Skeletal muscle satellite cell (primary cell): Measurements from ENCODE around the gene EPHA8.

Source experiments
- H3K27me3 ChIP-seq: 2 replicates; pipeline ENCODE4 v1.7.0; 2013; ENCODE audit warnings: low read length; ENCODE audit not compliant: control insufficient read depth, insufficient read depth
- H3K36me3 ChIP-seq: 2 replicates; pipeline ENCODE4 v1.7.0; 2013; ENCODE audit warnings: mild to moderate bottlenecking, control low read depth, low read length; ENCODE audit not compliant: insufficient read depth
- H3K4me1 ChIP-seq: 2 replicates; pipeline ENCODE4 v1.7.0; 2013; ENCODE audit warnings: low read length; ENCODE audit not compliant: control insufficient read depth, insufficient read depth
- H3K4me2 ChIP-seq: 2 replicates; pipeline ENCODE4 v1.7.0; 2013; ENCODE audit warnings: mild to moderate bottlenecking, low read length
- H3K4me3 ChIP-seq: 2 replicates; pipeline ENCODE4 v1.7.0; 2013; ENCODE audit warnings: low read length
- H3K9ac ChIP-seq: 2 replicates; pipeline ENCODE4 v1.7.0; 2013; ENCODE audit warnings: mild to moderate bottlenecking, low read depth, low read length, moderate library complexity
- H3K9me3 ChIP-seq: replicated peaks from 2 replicates; pipeline ENCODE4 v1.7.0; 2013; ENCODE audit warnings: mild to moderate bottlenecking, control low read depth, low read length

The EPHA8 gene

GRCh38 chr1:22584970-22585369, 21.7 kb downstream of the EPHA8 start:
- Histone ChIP-seq H3K36me3 (no peaks in the 10 kb centered on the region), H3K9ac (no peak overlapping the region), H3K9me3 (no peaks in the 10 kb centered on the region), H3K4me3 (no peak overlapping the region), H3K4me2 (no peak overlapping the region), H3K27me3 (peaks cover 58% of the 10 kb centered on the region), H3K4me1 (no peaks in the 10 kb centered on the region)

DNA sequence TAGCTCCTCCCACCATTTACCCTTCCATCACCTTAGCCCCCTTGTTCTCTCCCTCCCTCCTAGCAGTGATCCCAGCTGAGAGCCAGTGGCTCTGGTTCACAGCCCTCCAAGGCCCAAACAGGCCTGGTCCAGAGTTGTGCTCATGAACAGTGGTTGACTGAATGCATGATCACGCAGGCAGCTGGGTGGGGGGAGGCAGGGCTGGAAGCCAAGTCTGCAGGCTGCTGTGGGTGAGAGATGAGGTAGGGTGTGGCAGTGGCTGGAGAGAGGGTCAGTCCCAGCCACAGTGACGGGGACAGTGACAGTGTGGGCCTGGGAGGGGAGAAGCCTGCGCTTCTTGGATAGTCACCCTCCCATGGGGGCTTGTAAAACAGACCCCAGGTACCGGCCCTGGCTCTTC, 22.2 kb downstream of the EPHA8 start:
- H3K4me3 ChIP-seq, result no peak overlapping the region
- H3K36me3 ChIP-seq, result no peaks in the 10 kb centered on the region
- H3K27me3 ChIP-seq, result peaks cover 59% of the 10 kb centered on the region
- no peaks in the 10 kb centered on the region for H3K9me3 ChIP-seq
- H3K4me1 ChIP-seq, result no peaks in the 10 kb centered on the region
- no peak overlapping the region for H3K4me2 ChIP-seq
- no peak overlapping the region for H3K9ac ChIP-seq

- H3K27me3 ChIP-seq, result peaks cover 55% of the 10 kb centered on the region
- H3K4me2 ChIP-seq, result no peak overlapping the region
- H3K9me3 ChIP-seq, result no peaks in the 10 kb centered on the region
- H3K4me1 ChIP-seq, result no peaks in the 10 kb centered on the region
- no peak overlapping the region for H3K9ac ChIP-seq
- H3K4me3 ChIP-seq, result no peak overlapping the region
- H3K36me3 ChIP-seq, result no peaks in the 10 kb centered on the region
These were observed 23.3 kb downstream of the EPHA8 start for GRCh38 chr1:22586356-22587130.

- Histone ChIP-seq H3K4me3 (no peak overlapping the region), H3K36me3 (no peaks in the 10 kb centered on the region), H3K4me2 (no peak overlapping the region), H3K27me3 (peaks cover 56% of the 10 kb centered on the region), H3K9ac (no peak overlapping the region), H3K9me3 (no peaks in the 10 kb centered on the region), H3K4me1 (no peaks in the 10 kb centered on the region)
These were observed 24.0 kb downstream of the EPHA8 start for GRCh38 chr1:22587247-22587646.

GRCh38 chr1:22588899-22589422, 25.7 kb downstream of the EPHA8 start:
- peaks cover 51% of the 10 kb centered on the region for H3K27me3 ChIP-seq
- H3K9me3 ChIP-seq, result no peaks in the 10 kb centered on the region
- H3K36me3 ChIP-seq, result no peaks in the 10 kb centered on the region
- H3K4me1 ChIP-seq, result no peaks in the 10 kb centered on the region
- no peak overlapping the region for H3K9ac ChIP-seq
- no peak overlapping the region for H3K4me2 ChIP-seq
- H3K4me3 ChIP-seq, result no peak overlapping the region

DNA sequence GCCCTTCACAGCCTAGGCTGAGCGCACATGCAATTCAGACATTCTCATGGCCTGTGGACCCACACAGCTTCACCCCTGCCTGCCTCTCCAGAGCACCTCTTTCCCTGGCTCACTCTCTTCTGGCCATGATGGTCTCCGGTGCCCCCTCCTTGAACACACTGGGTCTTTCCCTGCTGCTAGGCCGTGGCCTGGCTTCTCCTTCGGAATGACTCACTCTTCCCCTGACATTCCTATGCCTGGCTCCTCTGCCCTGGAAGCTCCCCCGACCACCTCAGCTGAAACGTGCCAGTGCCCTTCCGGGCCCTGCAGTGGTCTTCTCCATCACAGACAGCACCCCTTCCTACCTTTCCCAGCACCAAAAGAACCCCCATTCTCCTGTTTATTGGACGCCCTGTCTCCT, 28.3 kb downstream of the EPHA8 start:
- Histone ChIP-seq H3K9ac (no peak overlapping the region), H3K27me3 (peaks cover 46% of the 10 kb centered on the region), H3K4me1 (no peaks in the 10 kb centered on the region), H3K4me2 (no peak overlapping the region), H3K9me3 (no peaks in the 10 kb centered on the region), H3K36me3 (no peaks in the 10 kb centered on the region), H3K4me3 (no peak overlapping the region)

DNA sequence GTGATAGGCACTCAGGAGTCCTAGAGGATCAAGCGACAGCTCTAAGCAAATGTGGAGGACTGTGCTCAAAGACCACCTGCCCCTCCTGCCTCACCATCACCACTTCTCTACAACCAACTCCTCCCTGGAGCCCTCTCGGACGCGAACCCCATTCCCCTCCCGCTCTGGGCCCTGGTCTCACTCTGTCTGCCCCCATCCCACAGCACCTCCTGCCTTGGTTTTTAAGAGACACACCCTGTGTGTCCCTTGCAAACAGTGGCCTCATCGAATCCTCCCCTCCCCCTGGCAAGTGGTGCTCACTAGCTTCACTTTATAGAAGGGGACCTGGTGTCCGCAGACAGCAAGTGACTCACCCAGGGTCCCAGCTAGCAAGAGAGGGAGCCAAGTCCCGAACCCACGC, 28.8 kb downstream of the EPHA8 start:
- H3K27me3 ChIP-seq, result peaks cover 43% of the 10 kb centered on the region
- no peak overlapping the region for H3K4me3 ChIP-seq
- no peaks in the 10 kb centered on the region for H3K4me1 ChIP-seq
- H3K4me2 ChIP-seq, result no peak overlapping the region
- H3K36me3 ChIP-seq, result no peaks in the 10 kb centered on the region
- H3K9ac ChIP-seq, result no peak overlapping the region
- no peaks in the 10 kb centered on the region for H3K9me3 ChIP-seq

DNA sequence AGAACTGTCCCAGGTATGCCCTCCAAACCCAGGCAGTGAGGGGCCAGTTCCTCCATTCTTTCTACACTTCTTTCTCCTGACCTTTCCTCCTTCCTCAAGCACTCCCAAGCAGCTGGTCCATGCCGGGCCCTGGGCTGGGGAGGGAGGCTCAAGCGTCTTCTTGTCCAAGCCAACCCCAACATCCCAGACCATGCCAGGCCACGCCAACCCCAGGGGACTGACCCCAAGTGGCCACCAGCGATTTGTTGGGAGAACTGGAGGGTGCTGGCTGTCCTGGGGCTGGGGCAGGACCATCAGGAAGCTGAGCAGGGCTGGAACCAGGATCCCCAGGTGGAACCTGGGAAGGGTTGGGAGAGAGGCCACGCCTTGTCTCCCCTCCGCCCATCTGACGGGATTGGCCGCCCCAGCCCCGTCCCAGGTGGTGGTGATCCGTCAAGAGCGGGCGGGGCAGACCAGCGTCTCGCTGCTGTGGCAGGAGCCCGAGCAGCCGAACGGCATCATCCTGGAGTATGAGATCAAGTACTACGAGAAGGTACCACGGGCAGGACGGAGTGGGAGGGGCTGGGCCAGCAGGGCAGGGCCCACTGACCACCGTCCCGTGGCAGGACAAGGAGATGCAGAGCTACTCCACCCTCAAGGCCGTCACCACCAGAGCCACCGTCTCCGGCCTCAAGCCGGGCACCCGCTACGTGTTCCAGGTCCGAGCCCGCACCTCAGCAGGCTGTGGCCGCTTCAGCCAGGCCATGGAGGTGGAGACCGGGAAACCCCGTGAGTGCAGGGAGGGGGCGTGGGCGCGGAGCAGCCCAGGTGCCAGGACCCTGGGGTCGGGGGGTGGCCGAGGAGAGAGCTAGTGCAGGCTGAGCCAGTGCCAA, 29.9 kb downstream of the EPHA8 start:
- peaks cover 38% of the 10 kb centered on the region for H3K27me3 ChIP-seq
- H3K9ac ChIP-seq, result no peak overlapping the region
- H3K9me3 ChIP-seq, result no peaks in the 10 kb centered on the region
- no peaks in the 10 kb centered on the region for H3K36me3 ChIP-seq
- H3K4me1 ChIP-seq, result no peaks in the 10 kb centered on the region
- no peak overlapping the region for H3K4me2 ChIP-seq
- H3K4me3 ChIP-seq, result no peak overlapping the region

GRCh38 chr1:22594396-22594795, 31.1 kb downstream of the EPHA8 start:
- no peaks in the 10 kb centered on the region for H3K9me3 ChIP-seq
- H3K36me3 ChIP-seq, result no peaks in the 10 kb centered on the region
- H3K27me3 ChIP-seq, result peaks cover 49% of the 10 kb centered on the region
- no peak overlapping the region for H3K4me3 ChIP-seq
- no peak overlapping the region for H3K9ac ChIP-seq
- no peaks in the 10 kb centered on the region for H3K4me1 ChIP-seq
- H3K4me2 ChIP-seq, result no peak overlapping the region

GRCh38 chr1:22595108-22595507, 31.8 kb downstream of the EPHA8 start:
- Histone ChIP-seq H3K4me3 (no peak overlapping the region), H3K36me3 (no peaks in the 10 kb centered on the region), H3K9ac (no peak overlapping the region), H3K9me3 (no peaks in the 10 kb centered on the region), H3K4me1 (no peaks in the 10 kb centered on the region), H3K4me2 (no peak overlapping the region), H3K27me3 (peaks cover 46% of the 10 kb centered on the region)

GRCh38 chr1:22597301-22597965, 34.1 kb downstream of the EPHA8 start:
- H3K9me3 ChIP-seq, result no peaks in the 10 kb centered on the region
- H3K4me2 ChIP-seq, result no peak overlapping the region
- no peaks in the 10 kb centered on the region for H3K4me1 ChIP-seq
- peaks cover 45% of the 10 kb centered on the region for H3K27me3 ChIP-seq
- no peak overlapping the region for H3K4me3 ChIP-seq
- H3K9ac ChIP-seq, result no peak overlapping the region
- no peaks in the 10 kb centered on the region for H3K36me3 ChIP-seq
